ENCODE results near the gene BST1. TPM values are rescaled to one million over a fixed set of nuclear protein-coding genes. Genes with fewer than 3 reads are reported as not detected.
A peak's percentile ranks its signal among the peaks of the same experiment; 100 is the strongest.

Gene BST1, protein sequence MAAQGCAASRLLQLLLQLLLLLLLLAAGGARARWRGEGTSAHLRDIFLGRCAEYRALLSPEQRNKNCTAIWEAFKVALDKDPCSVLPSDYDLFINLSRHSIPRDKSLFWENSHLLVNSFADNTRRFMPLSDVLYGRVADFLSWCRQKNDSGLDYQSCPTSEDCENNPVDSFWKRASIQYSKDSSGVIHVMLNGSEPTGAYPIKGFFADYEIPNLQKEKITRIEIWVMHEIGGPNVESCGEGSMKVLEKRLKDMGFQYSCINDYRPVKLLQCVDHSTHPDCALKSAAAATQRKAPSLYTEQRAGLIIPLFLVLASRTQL
- under 1 TPM; 0.32 to 0.58 TPM for total RNA-seq

DNA sequence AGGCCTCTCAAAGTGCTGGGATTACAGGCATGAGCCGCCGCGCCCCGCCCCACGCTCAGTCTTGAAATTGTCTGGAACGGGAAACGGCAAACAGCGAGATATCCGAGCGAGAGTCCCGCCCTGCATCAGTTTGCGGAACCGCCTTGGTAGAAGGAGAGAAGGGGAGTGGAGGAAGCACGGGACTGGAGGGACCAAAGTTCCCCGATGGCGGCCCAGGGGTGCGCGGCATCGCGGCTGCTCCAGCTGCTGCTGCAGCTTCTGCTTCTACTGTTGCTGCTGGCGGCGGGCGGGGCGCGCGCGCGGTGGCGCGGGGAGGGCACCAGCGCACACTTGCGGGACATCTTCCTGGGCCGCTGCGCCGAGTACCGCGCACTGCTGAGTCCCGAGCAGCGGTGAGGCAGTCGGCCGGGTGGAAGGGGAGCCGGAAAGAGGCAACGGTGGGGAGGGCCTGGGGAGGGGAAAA is at the start of gene BST1:
Gene BST1 (plus strand): TSS at position 125 of the 463 bp plus-strand sequence. CDS start 80 bp downstream, at position 205.
- Mint-ChIP-seq H3K27ac (no peak within 1 kb of the TSS), H3K4me3 (peak within 1 kb of the TSS; percentile 79), H3K27me3 (peaks cover 4% of the 10 kb centered on the region), H3K9me3 (no peaks in the 10 kb centered on the region), H3K36me3 (ENCODE audit: low read depth) (no peaks in the 10 kb centered on the region), H3K4me1 (no peaks in the 10 kb centered on the region)
- ATAC-seq (replicated peaks): peak; percentile 75

DNA sequence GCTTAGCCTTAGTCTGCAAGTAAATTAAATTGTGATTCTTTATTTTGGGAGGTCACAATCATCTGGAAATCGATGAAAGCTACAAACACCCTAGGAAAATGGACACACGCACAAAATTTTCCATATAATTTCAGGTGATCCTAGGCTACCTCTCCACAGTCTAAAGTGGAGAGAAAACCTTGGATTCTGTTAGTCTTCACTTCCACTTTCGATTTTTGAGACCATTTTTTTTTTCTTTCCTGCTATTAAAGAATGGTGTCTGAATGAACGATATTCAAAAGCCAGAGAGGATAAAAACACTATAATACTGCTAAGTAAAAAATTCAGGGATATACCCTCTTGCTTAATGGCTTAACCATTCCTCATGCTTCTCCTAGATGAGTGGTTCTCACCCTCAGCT is 49.4 kb upstream of the BST1 start:
- Mint-ChIP-seq H3K27ac (peak overlapping the region; percentile 79), H3K36me3 (ENCODE audit: low read depth) (peaks cover 5% of the 10 kb centered on the region), H3K27me3 (no peaks in the 10 kb centered on the region), H3K9me3 (no peaks in the 10 kb centered on the region), H3K4me3 (peak overlapping the region; percentile 99), H3K4me1 (peaks cover 38% of the 10 kb centered on the region)
- no peak for ATAC-seq (replicated peaks)

DNA sequence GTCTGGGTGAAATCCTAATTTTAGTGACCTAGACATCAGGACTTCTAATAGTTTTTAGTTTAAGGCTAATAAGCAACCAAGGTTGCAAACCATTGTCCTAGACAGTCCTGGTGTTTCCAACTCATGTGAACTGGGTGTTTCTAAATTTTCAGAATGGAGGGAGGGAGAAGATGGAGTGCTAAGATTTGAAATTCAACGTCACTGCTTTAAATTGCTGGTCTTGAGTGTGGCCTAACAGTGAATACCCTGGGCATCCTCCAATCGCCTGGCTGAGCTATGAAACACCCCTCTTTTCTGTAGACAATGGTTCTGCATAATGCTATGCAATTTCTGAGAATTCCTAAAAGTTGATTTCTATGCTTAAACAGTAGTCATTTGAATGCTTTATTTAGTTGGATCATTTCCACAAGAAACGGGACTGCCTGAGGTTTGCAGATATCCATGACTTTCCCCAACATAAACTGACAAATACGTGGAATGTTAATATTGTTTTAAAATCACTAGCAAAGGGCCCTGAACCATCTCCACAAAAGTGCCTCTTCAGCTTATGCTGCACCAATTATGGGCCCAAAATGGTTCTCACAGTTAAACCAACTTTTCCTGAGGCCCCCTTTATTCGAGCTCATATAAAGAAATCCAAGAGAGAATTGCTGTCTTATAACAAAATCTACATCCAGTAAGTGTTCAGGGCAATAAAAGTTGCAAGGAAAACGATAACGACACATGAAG is 48.8 kb upstream of the BST1 start:
- H3K36me3 Mint-ChIP-seq (ENCODE audit: low read depth): peaks cover 5% of the 10 kb centered on the region
- H3K4me3 Mint-ChIP-seq: peak overlapping the region; percentile 99
- H3K9me3 Mint-ChIP-seq: no peaks in the 10 kb centered on the region
- peak overlapping the region; percentile 96 for H3K27ac Mint-ChIP-seq
- ATAC-seq (replicated peaks): no peak
- no peaks in the 10 kb centered on the region for H3K27me3 Mint-ChIP-seq
- peaks cover 35% of the 10 kb centered on the region for H3K4me1 Mint-ChIP-seq

DNA sequence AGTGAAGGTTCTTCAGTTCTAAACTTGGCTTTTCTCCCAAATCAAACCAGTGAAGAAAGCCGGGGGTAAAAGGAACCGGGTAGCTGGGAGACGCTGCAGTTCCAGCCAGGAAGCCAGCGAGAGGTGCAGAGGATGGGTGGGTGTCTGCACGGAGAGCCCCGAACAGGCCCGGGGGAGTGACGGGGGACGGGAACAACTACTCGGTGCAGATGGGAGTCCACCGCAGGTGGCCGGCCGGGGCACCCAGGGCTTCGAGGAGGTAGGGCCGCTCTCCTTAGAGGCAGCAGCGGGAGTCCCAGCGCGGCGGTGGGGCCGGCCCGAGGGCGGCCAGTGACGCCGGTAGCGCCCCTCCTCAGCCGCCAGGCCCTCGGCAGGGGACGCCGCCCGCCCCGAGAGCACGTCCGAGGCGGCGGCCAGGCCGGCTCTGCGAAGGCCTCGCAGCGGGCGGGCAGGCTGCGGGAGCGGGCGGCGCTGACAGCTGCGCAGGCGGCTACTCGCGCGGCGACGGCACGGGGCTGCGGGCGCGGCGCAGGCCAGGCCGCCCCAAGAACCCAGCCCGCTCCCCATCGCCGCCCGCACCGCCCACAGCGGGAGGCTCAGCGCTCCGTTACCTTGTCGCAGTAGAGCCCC is 48.2 kb upstream of the BST1 start:
- H3K4me1 Mint-ChIP-seq: peaks cover 38% of the 10 kb centered on the region

DNA sequence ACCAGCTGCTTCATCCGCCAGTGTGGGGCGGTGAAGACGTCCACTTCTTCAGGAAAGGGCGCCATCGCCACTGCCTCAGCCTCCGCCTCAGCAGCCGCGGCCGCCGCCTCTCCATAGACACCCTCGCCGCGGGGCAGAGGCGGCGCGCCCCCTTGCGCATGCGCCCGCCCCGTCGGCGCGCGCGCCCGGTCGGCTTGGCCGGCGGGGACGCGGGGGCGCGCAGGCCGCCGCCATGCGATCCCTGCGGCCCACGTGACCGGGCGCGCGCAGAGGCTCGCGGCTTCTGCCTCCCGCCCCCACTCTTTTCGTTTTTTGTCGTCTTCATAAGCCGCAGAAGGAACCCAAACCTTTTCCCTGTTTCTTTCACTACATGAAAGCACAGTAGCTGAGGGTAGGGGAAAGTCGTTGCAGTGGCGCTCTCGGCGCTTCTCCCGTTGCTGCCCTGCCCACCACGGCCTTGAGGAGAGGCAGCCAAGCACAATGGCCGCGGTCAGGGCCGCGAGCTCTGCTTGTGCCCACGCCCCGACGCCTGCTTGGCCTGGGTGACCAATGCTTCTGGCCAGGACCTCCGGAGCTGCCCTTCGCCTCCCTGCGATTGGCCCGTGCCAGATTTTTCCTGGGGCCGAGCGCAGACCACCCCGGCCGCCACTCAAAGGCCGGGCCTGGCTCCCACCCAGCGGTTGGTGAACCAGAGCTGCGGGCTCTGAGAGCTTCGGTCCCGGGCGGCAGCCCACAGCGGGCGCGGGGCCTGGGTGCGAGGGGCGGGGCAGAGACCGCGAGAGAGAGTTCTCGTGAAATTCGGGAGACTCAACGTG is 47.4 kb upstream of the BST1 start, which contains the start of gene FBXL5:
Gene FBXL5 (minus strand): TSS at position 135 of the 815 bp plus-strand sequence. CDS start 70 bp downstream, at position 65.
- Mint-ChIP-seq H3K4me3 (peak within 1 kb of the TSS; percentile 99), H3K27ac (peak within 1 kb of the TSS; percentile 96), H3K4me1 (peaks cover 32% of the 10 kb centered on the region), H3K27me3 (no peaks in the 10 kb centered on the region), H3K9me3 (no peaks in the 10 kb centered on the region), H3K36me3 (ENCODE audit: low read depth) (peaks cover 5% of the 10 kb centered on the region)
- ATAC-seq (replicated peaks): peak; percentile 83

More for the DNA sequence above, 48.2 kb upstream of the BST1 start:
- Mint-ChIP-seq H3K27ac (peak overlapping the region; percentile 96), H3K27me3 (no peaks in the 10 kb centered on the region), H3K4me3 (peak overlapping the region; percentile 99), H3K9me3 (no peaks in the 10 kb centered on the region), H3K36me3 (ENCODE audit: low read depth) (peaks cover 5% of the 10 kb centered on the region)
- ATAC-seq (replicated peaks): peak; percentile 67

DNA sequence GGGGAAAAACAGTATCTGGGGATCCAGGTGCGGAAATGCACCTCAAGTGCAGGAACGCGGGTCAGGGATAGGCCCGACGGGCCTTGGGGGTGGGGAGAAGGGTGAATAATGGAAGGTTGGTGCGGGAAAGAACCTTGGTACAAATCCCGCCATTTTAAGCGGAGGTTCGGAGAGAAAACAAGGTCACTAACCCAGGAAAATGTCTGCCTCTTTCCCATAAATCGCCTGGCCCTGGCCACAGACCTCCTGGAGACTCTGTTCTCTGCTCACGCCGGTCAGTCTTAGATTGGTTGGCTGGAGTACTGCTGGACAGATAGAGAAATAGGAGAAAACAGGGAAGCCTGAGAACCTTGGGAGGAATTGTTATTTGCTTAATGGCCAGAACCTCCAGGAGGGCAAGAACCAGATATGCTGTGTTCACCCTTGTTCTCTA is 46.8 kb upstream of the BST1 start:
- ATAC-seq (replicated peaks): no peak
- peak overlapping the region; percentile 96 for H3K27ac Mint-ChIP-seq
- H3K4me3 Mint-ChIP-seq: peak overlapping the region; percentile 99
- H3K36me3 Mint-ChIP-seq (ENCODE audit: low read depth): peaks cover 5% of the 10 kb centered on the region
- no peaks in the 10 kb centered on the region for H3K27me3 Mint-ChIP-seq
- H3K4me1 Mint-ChIP-seq: peaks cover 28% of the 10 kb centered on the region
- no peaks in the 10 kb centered on the region for H3K9me3 Mint-ChIP-seq

DNA sequence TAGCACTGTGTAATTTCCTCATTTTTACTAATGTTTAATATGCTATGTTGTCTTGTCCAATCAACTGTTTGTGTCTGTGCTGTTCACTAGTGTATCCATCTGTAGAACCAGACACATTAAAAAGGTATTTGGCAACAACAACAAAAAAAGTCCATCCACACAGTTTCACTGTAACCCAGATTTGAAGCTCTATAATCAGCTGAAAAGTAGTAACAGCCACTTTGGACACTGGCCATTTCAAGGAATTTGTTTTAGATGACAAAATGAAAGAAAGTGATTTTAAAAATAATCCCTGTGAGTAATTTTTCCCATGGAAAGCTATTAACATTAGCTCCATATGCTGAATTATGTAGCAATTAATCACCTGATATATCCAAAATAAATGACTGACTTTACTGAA is 45.5 kb upstream of the BST1 start:
- H3K36me3 Mint-ChIP-seq (ENCODE audit: low read depth): peaks cover 5% of the 10 kb centered on the region
- no peak for ATAC-seq (replicated peaks)
- no peaks in the 10 kb centered on the region for H3K9me3 Mint-ChIP-seq
- no peak overlapping the region for H3K27ac Mint-ChIP-seq
- no peaks in the 10 kb centered on the region for H3K27me3 Mint-ChIP-seq
- H3K4me3 Mint-ChIP-seq: peak overlapping the region; percentile 16
- H3K4me1 Mint-ChIP-seq: peaks cover 20% of the 10 kb centered on the region

DNA sequence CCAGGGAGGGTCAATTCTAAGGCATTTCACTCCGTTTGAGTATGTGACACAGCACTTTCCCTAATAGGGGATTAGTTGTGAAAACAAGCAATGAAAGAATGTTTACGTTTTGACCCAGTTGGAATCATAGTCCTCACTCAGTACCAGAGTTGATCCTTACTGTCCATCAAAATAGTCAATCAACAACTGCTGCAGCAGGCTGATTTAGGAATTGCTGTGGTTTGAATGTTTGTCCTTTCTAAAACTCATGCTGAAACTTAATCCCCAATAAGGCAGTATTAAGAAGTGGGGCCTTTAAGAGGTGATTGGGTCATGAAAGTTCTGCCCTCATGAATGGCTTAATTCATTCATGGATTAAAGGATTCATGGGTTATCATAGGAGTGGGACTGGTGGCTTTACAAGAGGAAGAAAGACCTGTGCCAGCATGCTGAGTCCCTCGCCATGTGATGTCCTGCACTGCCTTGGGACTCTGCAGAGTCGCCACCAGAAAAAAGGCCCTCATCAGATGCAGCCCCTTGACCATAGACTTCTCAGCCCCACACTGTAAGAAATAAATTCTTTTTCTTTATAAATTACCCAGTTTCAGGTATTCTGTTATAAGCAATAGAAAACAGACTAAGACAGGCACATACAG is 44.6 kb upstream of the BST1 start:
- Mint-ChIP-seq H3K27me3 (no peaks in the 10 kb centered on the region), H3K4me3 (no peak overlapping the region), H3K27ac (no peak overlapping the region), H3K36me3 (ENCODE audit: low read depth) (peaks cover 5% of the 10 kb centered on the region), H3K9me3 (no peaks in the 10 kb centered on the region), H3K4me1 (peaks cover 20% of the 10 kb centered on the region)
- no peak for ATAC-seq (replicated peaks)

DNA sequence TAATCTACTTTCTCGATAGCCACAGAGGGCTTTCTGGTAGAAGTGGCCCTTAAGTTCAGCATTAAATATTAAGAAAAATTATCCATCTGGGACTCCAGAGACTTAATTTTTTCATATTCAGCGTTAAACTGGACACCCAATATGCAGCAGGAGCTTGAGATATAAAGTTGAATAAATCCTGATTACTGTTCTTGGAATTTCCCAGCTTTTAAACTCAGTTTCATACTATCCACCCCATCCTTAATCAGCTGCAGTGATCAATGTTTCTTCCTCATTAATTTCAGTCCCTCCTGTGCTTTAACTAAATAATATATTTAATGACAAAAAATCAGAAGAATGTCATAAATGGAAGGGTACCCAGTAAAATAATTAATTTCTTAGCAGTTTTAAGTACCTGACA is 44.1 kb upstream of the BST1 start:
- H3K36me3 Mint-ChIP-seq (ENCODE audit: low read depth): peaks cover 5% of the 10 kb centered on the region
- H3K9me3 Mint-ChIP-seq: no peaks in the 10 kb centered on the region
- no peak overlapping the region for H3K27ac Mint-ChIP-seq
- peaks cover 14% of the 10 kb centered on the region for H3K4me1 Mint-ChIP-seq
- H3K27me3 Mint-ChIP-seq: no peaks in the 10 kb centered on the region
- no peak overlapping the region for H3K4me3 Mint-ChIP-seq
- no peak for ATAC-seq (replicated peaks)

DNA sequence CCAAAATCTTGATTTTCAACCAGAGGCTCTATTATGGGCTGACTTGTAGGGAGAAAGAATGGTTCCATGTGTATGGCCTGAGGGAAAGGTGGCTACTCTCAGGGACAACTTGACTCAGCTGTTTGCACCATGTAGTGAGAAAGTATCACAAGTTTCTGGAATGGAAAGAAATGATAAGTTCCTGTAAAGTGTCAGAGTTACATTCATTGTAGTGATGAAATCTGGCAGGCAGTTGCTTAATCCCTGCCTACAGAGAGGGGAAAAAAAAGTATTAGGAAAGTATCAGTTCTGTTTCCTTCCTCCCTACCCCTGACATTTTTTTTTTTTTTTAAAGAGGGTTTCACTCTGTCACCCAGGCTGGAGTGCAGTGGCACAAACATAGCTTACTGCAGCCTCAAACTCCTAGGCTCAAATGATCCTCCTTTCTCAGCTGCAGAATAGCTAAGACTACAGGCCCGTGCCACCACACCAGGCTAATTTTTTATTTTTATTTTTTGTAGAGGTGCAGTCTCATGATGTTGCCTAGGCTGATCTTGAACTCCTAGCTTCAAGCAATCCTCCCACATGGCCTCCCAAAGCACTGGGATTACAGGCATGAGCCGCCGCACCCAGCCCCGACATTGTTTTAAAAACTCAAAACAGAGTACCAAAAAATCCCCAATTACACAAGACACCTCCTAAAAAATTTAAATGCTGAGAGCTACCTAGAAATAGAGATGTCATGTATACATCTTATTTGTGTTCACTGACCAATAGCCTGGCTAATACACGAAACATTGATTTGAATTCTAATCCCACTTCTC is 42.9 kb upstream of the BST1 start:
- no peaks in the 10 kb centered on the region for H3K9me3 Mint-ChIP-seq
- no peaks in the 10 kb centered on the region for H3K36me3 Mint-ChIP-seq (ENCODE audit: low read depth)
- H3K27me3 Mint-ChIP-seq: no peaks in the 10 kb centered on the region
- H3K4me3 Mint-ChIP-seq: no peak overlapping the region
- ATAC-seq (replicated peaks): peak; percentile 20
- H3K27ac Mint-ChIP-seq: no peak overlapping the region
- peaks cover 9% of the 10 kb centered on the region for H3K4me1 Mint-ChIP-seq

DNA sequence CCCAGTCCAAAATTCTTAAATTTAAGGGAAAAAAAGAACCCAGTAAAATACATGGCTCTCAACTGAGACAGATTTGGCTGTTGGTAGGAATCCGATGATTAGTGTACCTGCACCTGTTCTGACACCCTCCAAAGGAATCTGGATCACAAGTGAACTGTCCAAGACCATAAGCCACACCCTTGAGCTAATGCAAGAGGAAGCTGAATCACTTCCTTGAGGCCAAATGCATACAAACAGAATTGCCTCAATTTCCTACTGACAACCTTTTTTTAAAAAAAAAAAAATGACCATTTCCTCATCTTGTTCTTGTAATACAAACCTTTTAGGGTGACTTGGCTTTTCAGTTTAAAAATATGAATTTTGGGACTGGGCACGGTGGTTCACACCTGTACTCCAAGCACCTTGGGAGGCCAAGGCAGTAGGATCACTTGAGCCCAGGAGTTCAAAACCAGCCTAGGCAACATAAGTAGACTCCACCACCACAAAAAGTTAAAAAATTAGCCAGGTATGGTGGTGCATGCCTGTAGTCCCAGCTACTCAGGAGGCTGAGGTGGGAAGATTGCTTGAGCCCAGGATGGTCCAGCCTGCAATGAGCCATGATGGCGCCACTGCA is 37.0 kb upstream of the BST1 start:
- H3K27me3 Mint-ChIP-seq: no peaks in the 10 kb centered on the region
- H3K9me3 Mint-ChIP-seq: no peaks in the 10 kb centered on the region
- H3K27ac Mint-ChIP-seq: no peak overlapping the region
- ATAC-seq (replicated peaks): no peak
- peaks cover 5% of the 10 kb centered on the region for H3K4me1 Mint-ChIP-seq
- no peak overlapping the region for H3K4me3 Mint-ChIP-seq
- H3K36me3 Mint-ChIP-seq (ENCODE audit: low read depth): no peaks in the 10 kb centered on the region

DNA sequence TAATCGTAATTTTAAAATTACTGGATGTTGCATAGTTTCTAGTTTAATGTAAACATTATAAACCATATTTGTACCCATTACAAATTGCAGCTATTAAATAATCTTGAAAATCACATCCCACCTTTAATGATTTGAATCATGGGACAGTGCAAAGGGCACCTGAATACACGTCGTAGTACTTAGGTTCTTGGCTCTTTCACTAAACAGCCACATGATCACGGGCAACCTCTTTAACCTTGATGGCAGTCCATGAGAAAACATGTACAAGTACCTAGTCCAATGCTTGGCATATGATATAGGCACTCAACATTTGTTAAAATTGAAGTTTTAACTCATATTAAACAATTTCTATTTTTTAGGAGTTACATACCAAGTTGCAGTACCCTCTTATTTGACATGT is 35.9 kb upstream of the BST1 start:
- no peak overlapping the region for H3K4me3 Mint-ChIP-seq
- peaks cover 5% of the 10 kb centered on the region for H3K4me1 Mint-ChIP-seq
- H3K27ac Mint-ChIP-seq: no peak overlapping the region
- no peaks in the 10 kb centered on the region for H3K9me3 Mint-ChIP-seq
- no peak for ATAC-seq (replicated peaks)
- H3K36me3 Mint-ChIP-seq (ENCODE audit: low read depth): no peaks in the 10 kb centered on the region
- H3K27me3 Mint-ChIP-seq: no peaks in the 10 kb centered on the region
